GM23248 (cell line): Measurements from ENCODE around the gene ADGRL3.

Experiments used
- EZH2 ChIP-seq: fragments of 200-600 bp; sonication (generic); IDR thresholded peaks from 2 replicates; pipeline ENCODE4 v1.6.1; 2018; ENCODE audit warnings: antibody characterized with exemption, mild to moderate bottlenecking; ENCODE audit not compliant: insufficient read depth, poor library complexity, severe bottlenecking
- EZH2phosphoT487 ChIP-seq: fragments of 200-600 bp; sonication (generic); IDR thresholded peaks from 2 replicates; pipeline ENCODE4 v1.6.1; 2018; ENCODE audit warnings: antibody characterized with exemption, moderate library complexity, mild to moderate bottlenecking, low read depth; ENCODE audit not compliant: insufficient read depth

- TF ChIP-seq EZH2 (no peak), EZH2phosphoT487 (no peak)
Observed at GRCh38 chr4:61395754-61396153, 195.6 kb downstream of the ADGRL3 start.
